K562 (cell line): ENCODE results near the gene TARM1. TPM values are rescaled to one million over a fixed set of nuclear protein-coding genes. Genes with fewer than 3 reads are reported as not detected.
A peak's percentile ranks its signal among the peaks of the same experiment; 100 is the strongest.

ENCODE experiments used
- ARID4B ChIP-seq: sonication (generic); formaldehyde crosslinking; IDR thresholded peaks from 2 replicates; pipeline ENCODE4 v1.8.0; 2022; ENCODE audit warnings: mild to moderate bottlenecking, missing genetic modification reagents
- CC2D1A ChIP-seq: fragments of 450-650 bp; IDR thresholded peaks from 2 replicates; pipeline ENCODE4 v1.6.1; 2017; ENCODE audit warnings: mild to moderate bottlenecking
- ESRRB ChIP-seq: fragments of 250-450 bp; sonication (Bioruptor Pico); IDR thresholded peaks from 2 replicates; pipeline ENCODE4 v1.5.0; 2020; ENCODE audit warnings: mild to moderate bottlenecking, moderate library complexity, borderline replicate concordance
- ETV1 ChIP-seq: fragments of 450-650 bp; conservative IDR thresholded peaks from 2 replicates; pipeline ENCODE4 v1.6.1; 2016; ENCODE audit warnings: missing genetic modification characterization, control low read depth, low read depth, missing compliant biosample characterization
- FOXK1 ChIP-seq: sonication (generic); formaldehyde crosslinking; IDR thresholded peaks from 2 replicates; pipeline ENCODE4 v1.8.0; 2022; ENCODE audit warnings: missing genetic modification reagents, mild to moderate bottlenecking, borderline replicate concordance
- HES1 ChIP-seq: fragments of 450-650 bp; IDR thresholded peaks from 2 replicates; pipeline ENCODE4 v1.6.1; 2016; ENCODE audit warnings: low read depth, mild to moderate bottlenecking, moderate library complexity
- IRF1 ChIP-seq: sonication (generic); formaldehyde crosslinking; IDR thresholded peaks from 2 replicates; pipeline ENCODE4 v1.8.0; 2022; ENCODE audit warnings: missing genetic modification reagents, mild to moderate bottlenecking, borderline replicate concordance
- MTF1 ChIP-seq: fragments of 250-450 bp; sonication (Bioruptor Pico); IDR thresholded peaks from 2 replicates; pipeline ENCODE4 v1.9.0; 2021; ENCODE audit warnings: moderate library complexity, mild to moderate bottlenecking, inconsistent platforms, borderline replicate concordance
- MXD1 ChIP-seq: fragments of 250-450 bp; sonication (Bioruptor Pico); IDR thresholded peaks from 2 replicates; pipeline ENCODE4 v1.8.0; 2021; ENCODE audit warnings: borderline replicate concordance, mild to moderate bottlenecking, moderate library complexity; ENCODE audit not compliant: poor library complexity, severe bottlenecking
- PHF8 ChIP-seq: fragments of 200-600 bp; sonication (generic); IDR thresholded peaks from 2 replicates; pipeline ENCODE4 v1.6.1; 2012; ENCODE audit warnings: mixed run types, mild to moderate bottlenecking, inconsistent platforms, low read length, moderate library complexity, borderline replicate concordance
- POU5F1 ChIP-seq: fragments of 150-350 bp; IDR thresholded peaks from 2 replicates; pipeline ENCODE4 v1.6.1; 2014; ENCODE audit warnings: borderline replicate concordance, low read length, low read depth, mild to moderate bottlenecking; ENCODE audit not compliant: partially characterized antibody
- RAD21 ChIP-seq, 2 experiments: fragments of 250-450 bp in 1 of 2; fragments of 450-650 bp in 1 of 2; sonication (Bioruptor Pico) in 1 of 2; formaldehyde crosslinking in 1 of 2; IDR thresholded peaks in 1 of 2; conservative IDR thresholded peaks in 1 of 2; 2 replicates each; pipeline versions ENCODE4 v1.4.0 to v1.8.0; 2020 to 2022; ENCODE audit warnings: mild to moderate bottlenecking in 2 of 2, moderate library complexity in 1 of 2
- SIN3A ChIP-seq, 2 experiments: fragments of 150-350 bp in 1 of 2; IDR thresholded peaks; 2 replicates each; pipeline ENCODE4 v1.6.1; 2011 to 2016; ENCODE audit warnings: borderline replicate concordance in 2 of 2, low read depth in 2 of 2, low read length in 2 of 2, mild to moderate bottlenecking in 2 of 2, moderate library complexity in 2 of 2; ENCODE audit not compliant: control insufficient read depth in 1 of 2
- TCF7L2 ChIP-seq: fragments of 150-350 bp; IDR thresholded peaks from 2 replicates; pipeline ENCODE4 v1.6.1; 2016; ENCODE audit warnings: low read depth, mild to moderate bottlenecking, low read length, moderate library complexity
- TOE1 ChIP-seq, 2 experiments: fragments of 450-650 bp in 1 of 2; sonication (generic) in 1 of 2; formaldehyde crosslinking in 1 of 2; IDR thresholded peaks; 2 replicates each; pipeline versions ENCODE4 v1.7.1 to v1.8.0; 2016 to 2022; ENCODE audit warnings: borderline replicate concordance in 2 of 2, mild to moderate bottlenecking in 2 of 2, antibody characterized with exemption in 1 of 2, inconsistent platforms in 1 of 2, low read depth in 1 of 2, missing genetic modification reagents in 1 of 2, moderate library complexity in 1 of 2
- ZNF174 ChIP-seq: fragments of 250-450 bp; sonication (Bioruptor Pico); IDR thresholded peaks from 2 replicates; pipeline ENCODE4 v1.4.0; 2020; ENCODE audit warnings: mild to moderate bottlenecking
- ZNF551 ChIP-seq: fragments of 250-450 bp; sonication (Bioruptor Pico); IDR thresholded peaks from 2 replicates; pipeline ENCODE4 v1.5.0; 2021; ENCODE audit warnings: mild to moderate bottlenecking, moderate library complexity
- ZNF764 ChIP-seq: fragments of 250-450 bp; sonication (Bioruptor Pico); IDR thresholded peaks from 2 replicates; pipeline ENCODE4 v1.4.0; 2020; ENCODE audit warnings: low read depth, mild to moderate bottlenecking, moderate library complexity
- polyA plus RNA-seq, 8 experiments: library from polyadenylated mRNA; depleted of rRNA in 4 of 8; stranded (reverse) in 5 of 8; unstranded in 3 of 8; fragments of >200 nt; fragmentation: Nextera tagmentation in 2 of 8; fragmentation: Illumina TruSeq in 1 of 8; extraction: Ambion mirVana in 2 of 8; extraction: Trizol in 1 of 8; gene quantifications; 2 replicates each; pipeline versions ENCODE4 v1.2.1 to v1.2.3, GENCODE V29; 2011 to 2014; ENCODE audit warnings: inconsistent platforms in 1 of 8, missing spikeins in 1 of 8
- total RNA-seq, 7 experiments: library from RNA; depleted of rRNA in 6 of 7; stranded (reverse); fragments of >200 nt in 6 of 7; fragmentation: Illumina TruSeq in 2 of 7; extraction: Trizol in 2 of 7; gene quantifications; 2 replicates each; pipeline versions ENCODE4 v1.2.1 to v1.2.3, GENCODE V29; 2011 to 2021; ENCODE audit warnings: low replicate concordance in 1 of 7

Gene TARM1
- total and polyA plus RNA-seq, 9 of the 15 experiments (the other 6 are each of a cell fraction or from before 2014, with no cell fraction given) = not detected

GRCh38 chr19:54115109-54116063, 34.2 kb upstream of the TARM1 start, which contains the start of the genes PRPF31 and TFPT (continued):
- TF ChIP-seq HES1 (no peak), POU5F1 (peak; percentile 57), RAD21 (CRISPR knock-in tag; conservative IDR thresholded peaks at IDR 0.05 in 1 of 2, IDR thresholded peaks at IDR 0.05 in 1 of 2) (no peak), ETV1 (tag) (peak; percentile 57; the same call in 1 of the 2 replicates), ZNF174 (CRISPR knock-in tag) (no peak), ZNF764 (CRISPR knock-in tag) (no peak), SIN3A (IDR thresholded peaks at IDR 0.05; ENCODE audit: borderline replicate concordance in 2 of 2, control insufficient read depth in 1 of 2, low read depth in 2 of 2, low read length in 2 of 2) (peak; percentile 95; a peak in 3 of 4 replicates), TCF7L2 (no peak), TOE1 (IDR thresholded peaks at IDR 0.05; ENCODE audit: borderline replicate concordance) (peak; percentile 57), TOE1 (CRISPR knock-in tag; IDR thresholded peaks at IDR 0.05; ENCODE audit: borderline replicate concordance, low read depth) (no peak), ZNF551 (CRISPR knock-in tag) (no peak), PHF8 (peak; percentile 92), CC2D1A (peak; percentile 42; the same call in 1 of the 2 replicates), FOXK1 (CRISPR knock-in tag) (no peak; the same call in 1 of the 2 replicates), ARID4B (CRISPR knock-in tag) (peak; percentile 83), MXD1 (CRISPR knock-in tag) (peak; percentile 17), ESRRB (CRISPR knock-in tag) (no peak), IRF1 (CRISPR knock-in tag) (no peak), MTF1 (no peak)
